ENCODE data around the gene POSTN.

DNA sequence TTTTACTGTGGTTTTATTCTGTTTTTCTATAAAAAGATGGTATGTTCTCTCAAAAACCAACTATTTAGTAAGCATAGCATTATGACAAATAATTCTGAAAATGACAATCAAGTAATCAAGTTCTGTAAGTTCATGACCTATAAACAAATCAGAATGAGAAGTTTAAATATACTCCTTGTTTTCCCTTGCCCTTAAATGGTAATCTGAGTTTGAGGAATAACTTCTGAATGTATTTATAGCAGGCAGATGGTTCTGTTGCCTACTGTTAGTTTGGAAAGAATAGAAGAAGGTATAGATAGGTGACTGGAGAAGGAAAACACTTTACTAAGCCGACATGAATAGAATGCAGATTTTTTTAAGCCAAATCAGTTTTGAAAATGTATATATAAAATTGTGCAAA is 63.9 kb downstream of the POSTN start:
- TF ChIP-seq, protein P1, sequence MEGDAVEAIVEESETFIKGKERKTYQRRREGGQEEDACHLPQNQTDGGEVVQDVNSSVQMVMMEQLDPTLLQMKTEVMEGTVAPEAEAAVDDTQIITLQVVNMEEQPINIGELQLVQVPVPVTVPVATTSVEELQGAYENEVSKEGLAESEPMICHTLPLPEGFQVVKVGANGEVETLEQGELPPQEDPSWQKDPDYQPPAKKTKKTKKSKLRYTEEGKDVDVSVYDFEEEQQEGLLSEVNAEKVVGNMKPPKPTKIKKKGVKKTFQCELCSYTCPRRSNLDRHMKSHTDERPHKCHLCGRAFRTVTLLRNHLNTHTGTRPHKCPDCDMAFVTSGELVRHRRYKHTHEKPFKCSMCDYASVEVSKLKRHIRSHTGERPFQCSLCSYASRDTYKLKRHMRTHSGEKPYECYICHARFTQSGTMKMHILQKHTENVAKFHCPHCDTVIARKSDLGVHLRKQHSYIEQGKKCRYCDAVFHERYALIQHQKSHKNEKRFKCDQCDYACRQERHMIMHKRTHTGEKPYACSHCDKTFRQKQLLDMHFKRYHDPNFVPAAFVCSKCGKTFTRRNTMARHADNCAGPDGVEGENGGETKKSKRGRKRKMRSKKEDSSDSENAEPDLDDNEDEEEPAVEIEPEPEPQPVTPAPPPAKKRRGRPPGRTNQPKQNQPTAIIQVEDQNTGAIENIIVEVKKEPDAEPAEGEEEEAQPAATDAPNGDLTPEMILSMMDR (IDR thresholded peaks at IDR 0.05) = no peak
- TF ChIP-seq EP300 (IDR thresholded peaks at IDR 0.05; ENCODE audit: low read depth) (no peak), POLR2A (IDR thresholded peaks at IDR 0.05) (no peak), POLR2AphosphoS5 (IDR thresholded peaks at IDR 0.05) (no peak)
